Activated CD8-positive, alpha-beta T cell treated with anti-CD3 and anti-CD28 coated beads for 36 hours (primary cell): ENCODE results near the gene ARRDC3. TPM values are rescaled to one million over a fixed set of nuclear protein-coding genes. Genes with fewer than 3 reads are reported as not detected.

ENCODE experiments used
- ATAC-seq: fragments of 200-7000 bp; cut with Tn5 transposase; one replicate; pipeline ENCODE4 v1.10.0; 2021; ENCODE audit warnings: mild to moderate bottlenecking, moderate library complexity
- CTCF ChIA-PET: fragments of 350-600 bp; sonication (Branson Sonifier 250); formaldehyde crosslinking; loops from one replicate; lab custom pipeline; 2021; ENCODE audit warnings: antibody characterized with exemption; lab: Charles Lee
- POLR2A ChIA-PET: fragments of 350-600 bp; sonication (Branson Sonifier 250); formaldehyde crosslinking; loops from one replicate; lab custom pipeline; 2021; ENCODE audit warnings: antibody characterized with exemption; lab: Charles Lee
- DNase-seq: peaks from one replicate; pipeline ENCODE4 v3.0.0-alpha.2; 2020
- H3K27ac Mint-ChIP-seq: one replicate; pipeline ENCODE4 v1.8.0; 2021; ENCODE audit warnings: mild to moderate bottlenecking, mixed read lengths
- H3K27me3 Mint-ChIP-seq: one replicate; pipeline ENCODE4 v1.8.0; 2021; ENCODE audit warnings: mixed read lengths
- H3K36me3 Mint-ChIP-seq: one replicate; pipeline ENCODE4 v1.8.0; 2021; ENCODE audit warnings: low read depth, mixed read lengths
- H3K4me1 Mint-ChIP-seq: one replicate; pipeline ENCODE4 v1.8.0; 2021; ENCODE audit warnings: low read depth, mixed read lengths
- H3K4me3 Mint-ChIP-seq: one replicate; pipeline ENCODE4 v1.8.0; 2021; ENCODE audit warnings: mild to moderate bottlenecking, moderate library complexity, mixed read lengths
- H3K9me3 Mint-ChIP-seq: one replicate; pipeline ENCODE4 v1.8.0; 2021; ENCODE audit warnings: mixed read lengths
- CTCF ChIP-seq: fragments of 200-600 bp; IDR thresholded peaks from one replicate; pipeline ENCODE4 v1.8.0; 2022; ENCODE audit warnings: antibody characterized with exemption, mild to moderate bottlenecking
- intact Hi-C: fragments of 100-400 bp; cut with micrococcal nuclease; formaldehyde crosslinking; loops from one replicate; pipeline ENCODE4 v1.10.0; 2022
- total RNA-seq, 2 experiments: library from RNA; stranded (reverse); gene quantifications; one replicate each; pipeline ENCODE4 v1.2.3, GENCODE V29; 2021

ARRDC3 gene
- total RNA-seq, 2 experiments from 2014 or later, result 35.4 to 39.2 TPM

DNA sequence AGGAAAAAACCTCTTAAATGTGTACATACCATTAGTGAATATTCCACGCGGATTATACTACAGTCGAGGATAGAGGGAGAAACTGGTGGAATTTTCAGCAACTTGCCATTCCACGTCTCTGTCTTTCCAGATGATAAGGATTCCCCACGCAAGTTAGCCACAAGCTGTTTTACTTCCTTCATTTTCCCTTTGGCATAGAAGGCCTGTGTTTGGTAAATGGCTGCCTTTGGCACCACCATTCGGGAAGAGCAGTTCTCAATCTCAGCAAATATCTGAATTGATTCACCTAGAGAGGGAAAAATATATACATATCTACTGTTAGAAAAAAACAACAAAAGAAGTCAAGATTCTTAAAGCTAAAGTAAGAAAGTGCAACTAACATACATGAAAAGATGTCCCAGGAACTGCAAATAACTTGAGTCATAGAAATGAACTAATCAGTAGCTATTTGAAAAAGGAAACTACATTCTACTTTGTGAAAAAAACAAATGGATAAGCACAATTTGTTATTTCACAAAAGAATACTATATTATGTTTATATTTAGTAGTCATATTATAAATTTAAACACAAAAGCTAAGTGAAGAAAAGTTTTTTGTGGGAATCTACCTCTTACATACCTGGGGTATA is 8.1 kb downstream of the ARRDC3 start:
- no peak overlapping the region for H3K4me3 Mint-ChIP-seq
- H3K27me3 Mint-ChIP-seq, result no peaks in the 10 kb centered on the region
- DNase-seq (no peak), ATAC-seq (no peak)
- no peaks in the 10 kb centered on the region for H3K9me3 Mint-ChIP-seq
- POLR2A ChIA-PET, result interaction anchor here (0.9 to 3.3 kb wide), 2 partner anchors 8 to 101 kb away, joined by 3 to 16 read pairs; partner anchors contain the start of gene ARRDC3
- intact Hi-C loops, result no loop called here
- peaks cover 69% of the 10 kb centered on the region for H3K36me3 Mint-ChIP-seq
- peak overlapping the region; percentile 77 for H3K27ac Mint-ChIP-seq
- TF ChIP-seq CTCF, result no peak
- H3K4me1 Mint-ChIP-seq, result peaks cover 57% of the 10 kb centered on the region
- CTCF ChIA-PET, result interaction anchor here (0.8 to 3.9 kb wide), 5 partner anchors 10 to 156 kb away, joined by 3 to 36 read pairs (median 5); partner anchors contain the start of gene ARRDC3

- ATAC-seq, result no peak
- intact Hi-C loops, result no loop called here
- peaks cover 73% of the 10 kb centered on the region for H3K36me3 Mint-ChIP-seq
- POLR2A ChIA-PET, result interaction anchor here (0.8 to 3.3 kb wide), 2 partner anchors 10 to 139 kb away, joined by 3 to 16 read pairs; partner anchors contain the start of gene ARRDC3
- H3K27me3 Mint-ChIP-seq, result no peaks in the 10 kb centered on the region
- CTCF ChIA-PET, result interaction anchor here (1.8 to 3.9 kb wide), 2 partner anchors 11 to 151 kb away, joined by 5 to 36 read pairs; partner anchors contain the start of gene ARRDC3
- H3K9me3 Mint-ChIP-seq, result no peaks in the 10 kb centered on the region
- no peak overlapping the region for H3K4me3 Mint-ChIP-seq
- H3K27ac Mint-ChIP-seq, result peak overlapping the region; percentile 60
- TF ChIP-seq CTCF, result no peak
- DNase-seq, result no peak
- H3K4me1 Mint-ChIP-seq, result peaks cover 64% of the 10 kb centered on the region
These were observed 9.5 kb downstream of the ARRDC3 start for GRCh38 chr5:91373600-91373999.

- H3K4me1 Mint-ChIP-seq, result peaks cover 63% of the 10 kb centered on the region
- H3K4me3 Mint-ChIP-seq, result no peak overlapping the region
- peak overlapping the region; percentile 50 for H3K27ac Mint-ChIP-seq
- DNase-seq (no peak), ATAC-seq (no peak)
- no peaks in the 10 kb centered on the region for H3K9me3 Mint-ChIP-seq
- intact Hi-C loops, result no loop called here
- TF ChIP-seq CTCF, result no peak
- POLR2A ChIA-PET, result interaction anchor here (0.8 to 3.3 kb wide), 2 partner anchors 10 to 138 kb away, joined by 3 to 16 read pairs; partner anchors contain the start of gene ARRDC3
- CTCF ChIA-PET, result interaction anchor here (1.4 to 3.9 kb wide), 2 partner anchors 12 to 153 kb away, joined by 4 to 36 read pairs; partner anchors contain the start of gene ARRDC3
- no peaks in the 10 kb centered on the region for H3K27me3 Mint-ChIP-seq
- peaks cover 78% of the 10 kb centered on the region for H3K36me3 Mint-ChIP-seq
These were observed 10.1 kb downstream of the ARRDC3 start for GRCh38 chr5:91373006-91373405.

DNA sequence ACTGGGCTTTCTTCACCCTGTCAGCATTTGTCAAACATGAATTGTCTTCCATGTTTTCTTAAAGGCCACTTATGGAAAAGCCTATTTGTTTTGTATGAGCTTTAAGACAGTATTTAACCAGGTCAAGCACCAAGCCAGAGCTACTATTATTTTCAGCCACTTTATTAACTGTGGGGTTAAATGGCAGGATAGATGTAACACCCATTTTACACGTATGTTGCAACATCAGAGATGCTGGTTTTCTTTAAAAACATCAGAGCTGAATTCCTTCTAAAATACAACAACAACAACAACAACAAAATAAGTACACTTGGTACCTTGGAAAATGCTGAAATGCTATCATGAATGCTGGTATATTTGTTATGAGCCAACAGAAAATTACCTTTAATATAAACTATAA is 13.6 kb downstream of the ARRDC3 start:
- Mint-ChIP-seq H3K27me3 (no peaks in the 10 kb centered on the region), H3K36me3 (peaks cover 68% of the 10 kb centered on the region), H3K4me1 (peaks cover 40% of the 10 kb centered on the region), H3K9me3 (peaks cover 1% of the 10 kb centered on the region), H3K4me3 (no peak overlapping the region), H3K27ac (peak overlapping the region; percentile 8)
- no peak for TF ChIP-seq CTCF
- DNase-seq (no peak), ATAC-seq (no peak)
- ChIA-PET CTCF (interaction anchor here (1.8 to 2.9 kb wide), 2 partner anchors 15 to 149 kb away, joined by 7 to 20 read pairs; partner anchors contain the start of gene ARRDC3), POLR2A (interaction anchor here (1.0 to 1.9 kb wide), 4 partner anchors 10 to 141 kb away, joined by 3 to 7 read pairs (median 4); no protein-coding TSS in a partner anchor)
- intact Hi-C loops, result no loop called here
